HG02840 (cell line): Measurements from ENCODE around the gene NPAS1.
"Not testable (repeated sequence)": the region's sequence is repeated elsewhere in the genome, so short reads cannot be mapped to it uniquely, and the experiment has no call there.

Source experiments
- ATAC-seq: cut with Tn5 transposase; IDR thresholded peaks from one replicate; pipeline ENCODE4 v1.9.1; 2021; ENCODE audit warnings: mild to moderate bottlenecking, moderate library complexity, moderate number of reproducible peaks; ENCODE audit not compliant: unreplicated experiment, low FRiP score

The NPAS1 gene

DNA sequence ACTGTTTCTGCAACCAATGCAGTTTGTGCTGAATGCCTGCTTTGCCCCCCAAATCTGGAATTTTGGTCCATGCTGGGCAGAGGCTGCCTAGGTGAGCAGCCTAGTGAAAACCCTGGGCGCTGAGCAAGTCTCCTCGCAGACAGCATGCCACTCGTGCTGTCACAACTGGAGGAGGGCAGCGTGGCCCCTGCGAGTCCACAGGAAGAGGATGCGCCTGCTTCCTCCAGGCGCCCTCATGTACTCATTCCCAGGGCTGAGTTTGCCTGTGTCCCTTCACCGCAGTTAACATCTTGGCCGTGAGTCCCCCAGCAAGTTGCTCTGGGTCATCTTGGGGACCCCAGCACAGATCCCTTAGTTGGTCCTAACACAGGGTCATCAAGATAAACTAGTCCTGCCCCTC lies 55.0 kb downstream of the NPAS1 start:
- ATAC-seq = no peak

DNA sequence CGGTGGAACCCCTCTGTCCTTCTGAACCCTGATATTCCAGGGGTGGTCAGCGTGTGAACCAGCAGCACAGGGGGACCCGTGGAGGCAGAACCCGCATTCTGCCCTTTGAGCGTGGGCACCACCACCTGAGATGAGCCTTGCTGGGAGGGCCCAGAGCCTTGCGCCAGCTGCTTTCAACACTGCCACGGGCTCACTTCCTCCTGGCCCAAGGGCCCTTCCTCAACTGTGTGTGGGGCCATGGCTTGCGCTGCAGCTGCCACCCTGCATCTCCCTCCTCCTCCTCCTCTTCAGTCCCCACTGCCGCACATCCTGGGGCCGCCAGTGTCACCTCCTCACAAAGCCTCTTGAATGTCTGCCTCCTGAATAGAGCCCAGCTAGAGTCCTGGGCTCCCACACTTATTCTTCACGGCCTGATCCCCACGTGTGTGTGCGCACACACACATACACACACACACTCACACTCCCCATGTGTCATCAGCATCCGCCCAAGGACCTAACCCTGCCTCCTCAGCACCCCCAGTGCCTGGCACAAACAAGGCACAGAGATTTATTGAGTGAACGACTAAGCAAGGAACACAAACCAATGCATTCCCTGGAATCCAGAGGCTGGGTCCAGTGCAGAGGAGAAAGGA lies 55.7 kb downstream of the NPAS1 start:
- ATAC-seq = no peak

DNA sequence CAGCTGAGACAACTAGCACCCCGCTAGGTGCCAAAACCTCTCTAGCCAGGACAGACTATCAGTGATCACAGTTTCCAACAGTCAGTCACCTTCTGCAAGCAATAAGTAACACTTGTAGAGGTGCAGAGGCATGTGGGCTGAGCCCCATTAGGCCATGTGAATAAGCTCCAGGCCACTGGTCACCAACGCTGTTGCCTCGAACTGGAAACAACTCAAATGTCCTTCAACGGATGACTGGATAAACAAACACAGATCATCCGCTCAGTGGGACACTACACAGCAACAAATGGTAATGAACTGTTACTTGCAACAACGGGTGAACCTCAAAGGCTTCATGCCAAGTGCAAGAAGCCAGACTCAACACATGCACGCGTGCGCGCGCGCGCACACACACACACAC lies 56.3 kb downstream of the NPAS1 start:
- ATAC-seq = no peak

DNA sequence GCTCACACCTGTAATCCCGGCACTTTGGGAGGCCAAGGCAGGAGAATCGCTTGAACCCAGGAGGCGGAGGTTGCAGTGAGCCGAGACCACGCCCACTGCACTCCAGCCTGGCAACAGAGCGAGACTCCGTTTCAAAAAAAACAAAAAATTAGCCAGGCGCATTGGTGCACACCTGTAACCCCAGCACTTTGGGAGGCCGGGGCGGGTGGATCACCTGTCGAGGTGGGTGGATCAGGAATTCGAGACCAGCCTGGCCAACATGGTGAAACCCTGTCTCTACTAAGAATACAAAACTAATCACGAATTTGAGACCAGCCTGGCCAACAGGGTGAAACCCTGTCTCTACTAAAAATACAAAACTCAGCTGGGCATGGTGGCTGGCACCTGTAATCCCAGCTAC lies 58.7 kb downstream of the NPAS1 start:
- not testable (repeated sequence) for ATAC-seq

DNA sequence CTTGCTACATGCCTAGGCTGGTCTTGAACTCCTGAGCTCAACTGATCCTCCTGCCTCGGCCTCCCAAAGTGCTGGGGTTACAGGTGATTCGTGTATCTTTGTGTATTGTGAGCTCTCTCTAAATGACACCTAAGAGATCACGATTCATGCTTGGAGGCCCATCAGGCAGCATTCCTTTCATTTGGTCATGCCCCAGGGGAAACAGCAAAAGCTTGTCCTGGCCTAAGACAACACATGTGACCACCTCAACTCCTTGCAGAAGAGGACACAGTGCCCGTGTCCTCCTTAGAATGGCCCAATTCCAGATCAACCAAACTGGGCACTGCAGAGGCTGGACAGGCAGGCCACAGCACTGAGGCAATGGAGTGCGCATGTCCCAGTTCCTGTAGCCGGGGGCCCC lies 61.5 kb downstream of the NPAS1 start:
- ATAC-seq = no peak

DNA sequence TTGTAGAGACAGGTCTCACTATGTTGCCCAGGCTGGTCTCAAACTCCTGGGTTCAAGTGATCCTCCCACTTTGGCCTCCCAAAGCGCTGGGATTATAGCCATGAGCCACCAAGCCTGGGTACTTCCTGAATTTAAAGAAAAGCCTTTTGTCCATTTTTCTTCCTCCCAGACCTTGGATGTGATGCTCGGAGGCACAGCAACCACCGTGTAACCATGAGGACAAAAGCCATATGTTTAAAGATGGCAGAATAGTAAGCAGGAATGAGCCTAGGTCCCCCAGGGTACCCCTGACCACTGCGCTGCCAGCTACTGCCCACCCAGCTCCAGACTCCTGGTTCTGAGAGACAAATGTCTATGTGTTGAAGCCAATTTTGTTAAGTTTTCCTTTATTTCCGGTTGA lies 62.9 kb downstream of the NPAS1 start:
- no peak for ATAC-seq

DNA sequence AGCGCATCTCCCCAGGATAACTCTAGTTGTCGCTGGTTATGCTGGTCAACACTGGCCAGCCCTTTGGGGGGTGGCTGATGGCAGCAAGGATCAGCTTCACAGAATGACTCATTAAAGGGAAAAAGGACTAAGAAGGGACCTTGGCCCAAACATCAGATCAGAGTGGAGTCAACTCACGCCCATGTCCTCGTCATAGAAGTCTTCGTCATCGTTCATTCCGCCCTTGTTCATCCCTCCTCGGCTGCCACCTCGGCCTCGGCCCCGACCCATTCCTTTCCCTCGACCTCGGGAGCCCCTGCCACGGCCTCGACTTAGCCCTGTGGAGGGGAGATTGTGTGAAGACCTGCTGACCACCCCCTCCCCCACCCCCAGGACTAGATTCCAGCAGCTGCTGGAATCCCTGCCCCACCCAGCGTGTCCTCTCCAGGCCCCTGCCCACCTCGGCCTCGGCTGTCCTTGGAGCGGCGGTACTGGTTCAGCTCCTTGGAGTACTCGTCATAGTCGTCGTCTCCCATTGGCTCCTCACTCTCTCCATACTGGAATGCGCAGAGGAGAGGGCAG lies 65.3 kb downstream of the NPAS1 start:
- ATAC-seq = no peak

DNA sequence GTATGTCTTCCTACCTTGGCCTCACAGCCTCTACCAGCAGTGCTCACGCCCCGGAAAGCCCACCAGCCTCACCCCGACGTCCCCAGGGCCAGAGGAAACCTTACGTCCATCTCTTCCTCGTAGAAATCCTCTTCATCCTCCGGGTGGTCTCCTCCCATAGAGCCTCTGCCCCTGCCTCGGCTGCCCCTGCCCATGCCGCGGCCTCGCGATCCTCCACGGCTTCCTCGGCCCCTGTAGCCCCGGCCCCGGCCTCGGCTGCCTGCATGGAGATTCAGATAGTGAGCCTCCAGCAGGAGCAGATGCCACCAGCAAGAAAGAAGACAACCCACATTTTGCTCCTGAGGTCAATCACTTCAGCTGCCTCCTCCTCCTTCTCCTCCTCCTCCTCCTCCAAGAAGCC lies 66.6 kb downstream of the NPAS1 start:
- no peak for ATAC-seq

DNA sequence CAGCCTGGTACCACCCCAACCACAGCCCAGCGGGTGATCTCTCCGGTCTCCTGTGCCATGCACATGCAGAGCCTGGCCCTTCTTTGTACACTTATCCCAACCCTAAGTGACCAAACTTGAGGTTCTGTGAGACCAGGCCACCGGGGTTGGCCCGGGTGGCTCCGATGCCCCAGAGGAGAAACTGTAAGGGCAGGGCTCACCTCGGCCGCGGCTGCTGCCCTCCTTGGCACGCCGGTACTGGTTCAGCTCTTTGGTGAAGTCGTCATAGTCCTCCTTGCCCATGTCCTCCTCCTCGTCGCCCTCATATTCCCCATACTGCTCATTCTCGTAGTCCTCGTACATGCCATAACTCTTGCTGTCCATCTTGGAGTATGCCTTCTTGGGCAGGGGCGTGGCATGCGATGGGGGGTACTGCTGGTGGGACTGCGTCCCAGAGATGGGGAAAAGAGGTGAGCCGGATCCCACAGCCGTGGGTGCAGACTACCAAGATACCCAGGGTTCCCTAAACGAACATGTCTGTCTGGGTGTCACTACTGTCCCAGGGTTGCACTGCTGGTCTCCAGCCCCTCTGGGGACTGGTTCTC lies 70.2 kb downstream of the NPAS1 start:
- no peak for ATAC-seq

DNA sequence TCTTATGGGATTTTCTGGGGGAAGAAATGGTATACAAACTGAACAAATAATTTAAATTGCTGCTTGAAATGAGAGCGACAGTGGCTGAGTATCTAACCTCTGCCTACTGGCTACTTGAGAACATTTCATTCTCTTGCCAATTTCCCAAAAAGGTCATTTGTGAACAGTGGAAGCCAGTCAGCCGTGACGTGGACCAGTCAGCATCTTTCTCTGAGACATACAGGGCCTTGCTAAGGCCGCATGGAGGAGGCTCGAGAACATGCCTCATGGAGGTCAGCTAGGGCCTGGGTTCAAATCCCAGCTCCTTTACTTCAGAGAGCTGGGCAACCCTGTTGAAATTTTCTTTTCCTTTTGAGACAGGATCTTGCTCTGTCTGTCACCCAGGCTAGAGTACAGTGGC lies 73.6 kb downstream of the NPAS1 start:
- no peak for ATAC-seq

DNA sequence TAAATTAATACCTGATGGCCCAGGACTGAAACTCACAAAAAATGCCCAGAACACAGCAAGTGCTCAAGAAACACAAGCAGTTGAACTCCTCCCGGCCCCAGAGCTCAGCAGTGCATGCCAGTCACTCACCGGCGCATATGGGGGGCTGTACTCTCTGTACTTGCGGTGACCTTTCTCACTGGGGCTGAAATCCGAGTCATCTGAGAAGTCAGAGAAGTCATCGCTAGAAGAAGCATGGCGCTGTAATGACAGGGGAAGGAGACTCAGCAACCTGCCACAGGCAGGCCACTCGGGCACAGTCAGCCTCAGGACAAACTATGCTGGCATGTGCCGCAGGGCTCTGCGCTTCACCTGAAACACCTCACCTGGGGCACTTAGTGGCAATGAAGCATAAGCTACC lies 74.2 kb downstream of the NPAS1 start:
- ATAC-seq = no peak

DNA sequence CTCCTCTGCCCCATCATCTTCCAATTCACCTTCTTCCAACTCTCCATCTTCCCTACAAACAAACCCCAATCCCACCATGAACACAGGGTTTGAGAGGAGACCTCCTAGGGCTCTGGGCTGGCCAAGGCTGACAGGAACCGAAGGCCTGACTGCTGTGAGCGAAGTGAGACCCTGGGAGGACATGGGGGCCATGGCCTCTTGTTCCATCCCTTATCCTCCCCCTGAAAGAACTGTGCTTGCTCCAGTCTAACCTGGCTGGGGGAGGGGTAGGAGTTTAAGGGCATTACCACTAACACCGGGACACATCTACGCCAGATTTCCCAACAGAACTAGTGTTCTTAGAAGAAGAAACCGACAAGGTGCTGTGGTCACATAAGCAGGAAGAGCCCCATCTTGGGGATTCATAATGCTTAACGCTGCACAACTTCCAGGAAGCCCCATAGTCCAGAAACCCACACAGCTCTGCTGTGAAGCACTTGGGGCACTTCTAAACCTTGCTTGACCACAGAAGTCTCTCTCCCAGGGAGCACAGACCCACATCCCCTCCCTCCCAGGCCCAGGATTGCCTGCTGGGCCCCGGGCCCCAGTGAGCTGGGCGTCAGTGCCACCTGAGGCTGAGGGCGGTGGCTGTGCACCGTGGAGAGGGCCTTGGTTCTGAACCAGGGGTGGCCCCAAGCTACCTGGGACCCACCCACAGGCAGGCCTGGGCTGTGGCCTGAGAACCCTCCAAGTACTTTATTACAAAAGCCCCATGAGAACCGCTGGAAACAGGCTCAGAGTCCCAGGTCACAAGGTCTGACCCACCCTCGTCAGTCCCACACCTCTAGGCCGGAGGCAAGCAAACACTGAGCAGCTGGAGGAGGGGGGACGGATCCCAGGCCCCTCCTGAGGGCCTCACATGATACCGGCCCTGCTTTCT lies 75.2 kb downstream of the NPAS1 start:
- ATAC-seq = no peak
